IMR-90 (cell line): ENCODE measurements around the gene RAB11FIP3.

Experiments
- CEBPB ChIP-seq: IDR thresholded peaks from 2 replicates; pipeline ENCODE4 v1.6.1; 2012; ENCODE audit warnings: low read depth, low read length, improper control_type of control experiment
- CHD1 ChIP-seq: IDR thresholded peaks from 2 replicates; pipeline ENCODE4 v1.6.1; 2012; ENCODE audit warnings: low read depth, low read length, improper control_type of control experiment
- FOS ChIP-seq: fragments of 150-350 bp; IDR thresholded peaks from 2 replicates; pipeline ENCODE4 v1.6.1; 2016; ENCODE audit warnings: low read depth, low read length
- MAFK ChIP-seq: IDR thresholded peaks from 2 replicates; pipeline ENCODE4 v1.6.1; 2012; ENCODE audit warnings: low read depth, low read length, improper control_type of control experiment
- MAZ ChIP-seq: IDR thresholded peaks from 2 replicates; pipeline ENCODE4 v1.6.1; 2012; ENCODE audit warnings: low read depth, mild to moderate bottlenecking, low read length, improper control_type of control experiment, moderate library complexity, borderline replicate concordance
- MXI1 ChIP-seq: IDR thresholded peaks from 2 replicates; pipeline ENCODE4 v1.6.1; 2012; ENCODE audit warnings: low read depth, mild to moderate bottlenecking, low read length, moderate library complexity, borderline replicate concordance
- POLR2A ChIP-seq: IDR thresholded peaks from 2 replicates; pipeline ENCODE4 v1.6.1; 2012; ENCODE audit warnings: mild to moderate bottlenecking, low read depth, low read length
- RAD21 ChIP-seq: IDR thresholded peaks from 2 replicates; pipeline ENCODE4 v1.6.1; 2012; ENCODE audit warnings: low read length, improper control_type of control experiment
- RCOR1 ChIP-seq: IDR thresholded peaks from 2 replicates; pipeline ENCODE4 v1.6.1; 2012; ENCODE audit warnings: mild to moderate bottlenecking, low read length, improper control_type of control experiment; ENCODE audit not compliant: insufficient replicate concordance
- RFX5 ChIP-seq: IDR thresholded peaks from 2 replicates; pipeline ENCODE4 v1.8.0; 2012; ENCODE audit warnings: low read depth, mild to moderate bottlenecking, low read length, moderate library complexity
- SMC3 ChIP-seq: fragments of 150-350 bp; IDR thresholded peaks from 2 replicates; pipeline ENCODE4 v1.6.1; 2016; ENCODE audit warnings: low read depth, mild to moderate bottlenecking, antibody characterized with exemption, low read length, moderate library complexity
- TF ChIP-seq, protein P1 (sequence below): conservative IDR thresholded peaks from 2 replicates; pipeline ENCODE4 v1.5.1; 2012; ENCODE audit warnings: mild to moderate bottlenecking, low read depth, low read length, improper control_type of control experiment
- TF ChIP-seq, protein P2 (sequence below): fragments of 150-350 bp; IDR thresholded peaks from 2 replicates; pipeline ENCODE4 v1.6.1; 2017; ENCODE audit warnings: mild to moderate bottlenecking, antibody characterized with exemption, low read length, low read depth

DNA sequence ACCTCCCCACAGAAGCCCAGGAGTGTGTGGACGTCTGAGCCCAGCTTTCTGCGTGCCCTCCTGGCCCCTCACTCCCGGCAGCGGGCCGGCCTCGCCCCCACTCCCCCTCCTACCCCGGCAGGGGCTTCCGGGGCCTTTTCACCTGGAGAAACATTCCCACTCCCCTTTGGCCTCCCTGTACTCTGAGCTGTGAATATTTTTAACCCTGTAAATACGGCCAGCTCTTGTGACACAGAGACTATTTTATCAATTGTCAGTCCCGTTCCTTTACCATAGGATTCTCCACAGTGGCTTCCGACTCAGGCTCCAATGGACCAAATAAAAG is 128.8 kb downstream of the RAB11FIP3 start:
- TF ChIP-seq, protein P1, sequence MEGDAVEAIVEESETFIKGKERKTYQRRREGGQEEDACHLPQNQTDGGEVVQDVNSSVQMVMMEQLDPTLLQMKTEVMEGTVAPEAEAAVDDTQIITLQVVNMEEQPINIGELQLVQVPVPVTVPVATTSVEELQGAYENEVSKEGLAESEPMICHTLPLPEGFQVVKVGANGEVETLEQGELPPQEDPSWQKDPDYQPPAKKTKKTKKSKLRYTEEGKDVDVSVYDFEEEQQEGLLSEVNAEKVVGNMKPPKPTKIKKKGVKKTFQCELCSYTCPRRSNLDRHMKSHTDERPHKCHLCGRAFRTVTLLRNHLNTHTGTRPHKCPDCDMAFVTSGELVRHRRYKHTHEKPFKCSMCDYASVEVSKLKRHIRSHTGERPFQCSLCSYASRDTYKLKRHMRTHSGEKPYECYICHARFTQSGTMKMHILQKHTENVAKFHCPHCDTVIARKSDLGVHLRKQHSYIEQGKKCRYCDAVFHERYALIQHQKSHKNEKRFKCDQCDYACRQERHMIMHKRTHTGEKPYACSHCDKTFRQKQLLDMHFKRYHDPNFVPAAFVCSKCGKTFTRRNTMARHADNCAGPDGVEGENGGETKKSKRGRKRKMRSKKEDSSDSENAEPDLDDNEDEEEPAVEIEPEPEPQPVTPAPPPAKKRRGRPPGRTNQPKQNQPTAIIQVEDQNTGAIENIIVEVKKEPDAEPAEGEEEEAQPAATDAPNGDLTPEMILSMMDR = no peak
- TF ChIP-seq RAD21 (no peak), POLR2A (no peak), MAFK (no peak), SMC3 (no peak), CHD1 (no peak), RCOR1 (no peak), FOS (no peak), MXI1 (no peak), MAZ (no peak), CEBPB (no peak), RFX5 (no peak)
- TF ChIP-seq, protein P2, sequence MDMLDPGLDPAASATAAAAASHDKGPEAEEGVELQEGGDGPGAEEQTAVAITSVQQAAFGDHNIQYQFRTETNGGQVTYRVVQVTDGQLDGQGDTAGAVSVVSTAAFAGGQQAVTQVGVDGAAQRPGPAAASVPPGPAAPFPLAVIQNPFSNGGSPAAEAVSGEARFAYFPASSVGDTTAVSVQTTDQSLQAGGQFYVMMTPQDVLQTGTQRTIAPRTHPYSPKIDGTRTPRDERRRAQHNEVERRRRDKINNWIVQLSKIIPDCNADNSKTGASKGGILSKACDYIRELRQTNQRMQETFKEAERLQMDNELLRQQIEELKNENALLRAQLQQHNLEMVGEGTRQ = no peak
